Cortex of kidney (tissue), 1 donor: ENCODE data around the gene ALG5.

Experiments
- DNase-seq: peaks from one replicate; lab custom pipeline; 2025; lab: John Stamatoyannopoulos, UW

ALG5 gene, protein sequence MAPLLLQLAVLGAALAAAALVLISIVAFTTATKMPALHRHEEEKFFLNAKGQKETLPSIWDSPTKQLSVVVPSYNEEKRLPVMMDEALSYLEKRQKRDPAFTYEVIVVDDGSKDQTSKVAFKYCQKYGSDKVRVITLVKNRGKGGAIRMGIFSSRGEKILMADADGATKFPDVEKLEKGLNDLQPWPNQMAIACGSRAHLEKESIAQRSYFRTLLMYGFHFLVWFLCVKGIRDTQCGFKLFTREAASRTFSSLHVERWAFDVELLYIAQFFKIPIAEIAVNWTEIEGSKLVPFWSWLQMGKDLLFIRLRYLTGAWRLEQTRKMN

DNA sequence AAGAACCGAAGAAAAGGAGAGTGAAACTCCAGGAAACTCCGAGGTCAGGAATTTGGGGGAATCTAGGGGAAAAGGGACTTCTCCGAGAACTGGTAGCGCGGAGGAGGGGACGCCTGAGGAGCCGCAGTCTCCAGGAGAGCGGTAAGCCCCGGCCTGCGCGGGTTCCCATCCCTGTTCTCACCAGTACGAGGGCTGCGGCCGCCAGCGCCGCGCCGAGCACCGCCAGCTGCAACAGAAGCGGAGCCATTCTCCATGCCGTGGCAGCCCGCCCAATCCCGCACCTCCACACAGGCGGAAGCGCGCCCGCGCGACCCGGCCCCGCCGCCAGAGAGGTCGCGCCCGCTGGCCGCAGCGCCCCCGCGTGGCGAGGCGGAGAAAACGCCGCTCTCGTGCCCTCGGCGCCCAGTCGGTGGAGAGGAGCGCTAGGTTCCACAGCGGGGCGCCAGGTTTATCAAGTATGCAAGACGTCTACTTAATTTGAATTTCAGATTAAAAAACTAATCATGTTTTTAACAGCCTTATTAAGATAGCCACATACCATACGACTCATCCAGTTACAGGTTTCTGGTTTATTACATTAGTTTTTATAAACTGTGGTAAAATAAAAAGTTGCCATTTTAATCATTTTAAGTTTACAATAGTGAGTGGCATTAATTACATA lies at the start of gene ALG5:
ALG5 (minus strand) TSS at position 287 of the 661 bp plus-strand sequence; CDS start at position 247, 40 bp downstream.
- peak; percentile 28 for DNase-seq

DNA sequence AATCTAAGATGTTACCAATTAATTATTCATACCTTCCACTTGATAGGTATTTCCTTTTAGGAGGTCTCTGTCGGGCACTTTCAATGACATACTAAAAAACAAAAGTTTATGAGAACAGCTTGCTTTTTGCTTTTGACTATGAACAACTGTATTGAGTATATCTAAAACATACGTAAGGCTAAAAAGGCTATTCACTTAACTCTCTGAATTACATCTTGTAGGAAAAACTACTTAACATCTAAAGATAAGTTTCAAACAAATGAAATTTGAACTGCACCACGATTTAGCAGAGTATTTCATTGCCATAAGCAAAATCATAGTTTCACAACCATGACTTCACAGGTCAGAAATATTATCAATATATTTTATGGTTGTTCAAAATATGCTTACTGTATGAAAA lies 48.7 kb upstream of the ALG5 start:
- DNase-seq, result no peak

DNA sequence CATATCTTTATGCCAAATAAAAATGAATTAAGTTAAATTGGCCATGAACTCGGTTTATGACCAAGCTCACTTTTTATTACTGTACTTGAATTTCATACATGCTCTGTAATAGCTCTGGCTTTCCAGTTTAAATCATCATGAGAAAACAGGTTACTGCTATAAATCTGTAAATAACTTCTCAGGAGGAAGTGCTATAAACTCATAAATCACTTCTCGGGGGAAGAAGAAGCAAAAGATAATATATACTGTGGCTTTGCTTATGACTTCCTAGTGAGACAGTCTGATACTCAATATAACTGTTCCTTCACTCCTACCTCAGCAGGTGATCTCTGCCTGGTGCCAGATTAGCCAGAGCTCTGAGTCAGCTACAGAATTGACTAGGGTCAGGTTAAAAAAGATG lies 47.9 kb upstream of the ALG5 start:
- DNase-seq, result no peak

DNA sequence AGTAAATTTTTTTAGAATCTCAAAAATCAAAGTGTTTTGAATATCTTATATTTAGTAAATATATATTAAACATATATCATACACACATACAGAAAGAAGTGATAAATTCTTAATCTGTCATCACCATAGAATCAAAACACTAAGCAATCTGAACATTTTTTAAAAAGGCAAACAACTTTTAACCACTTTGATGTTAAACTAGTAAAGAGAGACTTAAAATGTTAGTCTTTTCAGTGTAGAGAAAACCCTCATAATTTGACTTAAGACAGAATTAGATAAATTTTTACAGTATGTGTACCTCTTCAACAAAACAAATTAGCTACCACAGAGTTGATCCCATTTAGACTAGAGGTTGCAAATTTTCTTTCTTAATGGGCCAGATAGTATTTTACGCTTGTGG lies 46.9 kb upstream of the ALG5 start:
- no peak for DNase-seq

DNA sequence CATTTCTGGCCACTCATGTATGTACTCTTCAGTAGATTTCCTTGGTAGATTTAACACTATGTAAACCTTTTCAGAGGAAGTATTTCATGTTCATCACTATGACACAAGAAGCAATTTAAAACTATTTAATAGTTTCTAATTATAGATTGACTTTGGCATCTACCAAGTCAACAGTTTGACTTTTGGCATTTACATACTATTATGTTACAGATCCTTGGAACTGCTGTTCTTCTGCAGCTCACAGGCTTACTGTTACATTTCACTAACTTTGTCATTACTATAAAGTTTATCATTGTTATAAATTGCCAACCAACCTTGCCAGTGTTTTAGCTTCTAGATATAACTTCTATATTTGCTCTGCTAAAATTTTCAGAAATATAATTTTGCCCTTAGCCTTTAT lies 41.6 kb upstream of the ALG5 start:
- no peak for DNase-seq

DNA sequence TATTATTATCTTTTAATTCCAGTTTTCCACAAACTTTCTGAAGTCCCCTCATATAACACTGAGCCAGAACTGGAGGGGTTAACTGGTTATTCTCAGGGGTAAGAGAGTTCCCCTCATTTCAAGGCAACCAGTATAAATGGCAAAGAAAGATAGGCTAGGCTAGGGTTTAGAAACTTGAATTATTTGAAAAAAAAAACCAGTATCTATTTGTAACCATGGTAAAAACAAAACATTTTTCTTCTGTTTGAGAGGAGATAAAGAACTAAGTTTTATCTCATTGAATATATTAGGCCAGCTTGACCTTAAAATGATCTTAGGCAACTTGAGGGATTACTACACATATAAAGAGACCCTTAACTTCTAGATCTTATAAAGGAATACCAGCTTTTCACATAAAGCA lies 40.8 kb upstream of the ALG5 start:
- no peak for DNase-seq

DNA sequence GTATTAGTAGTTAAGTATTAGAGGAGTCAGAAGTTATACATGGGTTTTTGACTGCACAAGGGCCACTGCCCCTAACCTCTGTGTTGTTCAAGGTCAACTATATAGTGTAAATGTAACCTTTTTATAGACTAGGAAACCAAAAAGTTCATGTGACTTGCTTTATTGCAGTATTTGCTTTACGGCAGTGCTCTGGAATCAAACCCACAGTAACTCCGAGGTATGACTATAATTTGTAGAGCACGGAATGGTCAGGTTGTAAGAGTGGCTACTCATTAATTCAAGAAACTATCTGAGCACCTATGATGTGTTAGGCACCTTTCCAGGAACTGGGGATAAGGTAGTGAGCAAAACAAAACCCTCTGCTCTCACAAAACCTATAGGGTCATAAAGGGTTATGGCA lies 38.1 kb upstream of the ALG5 start:
- DNase-seq, result no peak

DNA sequence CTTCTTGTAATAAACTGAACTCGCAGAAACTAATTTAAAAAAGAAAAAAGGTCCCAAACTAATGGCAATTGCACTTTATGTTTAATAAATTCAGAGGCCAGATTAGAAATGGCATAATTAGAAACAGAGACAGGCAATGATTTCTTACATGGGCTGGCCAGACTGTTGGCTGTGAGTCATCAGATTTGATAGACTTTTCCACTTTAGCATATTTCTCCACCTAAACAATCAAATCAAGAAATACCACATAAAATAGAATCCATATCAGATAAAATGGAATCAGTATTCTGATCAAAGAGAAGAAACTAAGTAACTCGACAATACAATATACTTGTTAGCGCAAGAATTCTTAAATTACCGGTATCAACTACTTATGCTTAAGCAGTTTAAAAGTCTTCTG lies 30.5 kb upstream of the ALG5 start:
- no peak for DNase-seq

DNA sequence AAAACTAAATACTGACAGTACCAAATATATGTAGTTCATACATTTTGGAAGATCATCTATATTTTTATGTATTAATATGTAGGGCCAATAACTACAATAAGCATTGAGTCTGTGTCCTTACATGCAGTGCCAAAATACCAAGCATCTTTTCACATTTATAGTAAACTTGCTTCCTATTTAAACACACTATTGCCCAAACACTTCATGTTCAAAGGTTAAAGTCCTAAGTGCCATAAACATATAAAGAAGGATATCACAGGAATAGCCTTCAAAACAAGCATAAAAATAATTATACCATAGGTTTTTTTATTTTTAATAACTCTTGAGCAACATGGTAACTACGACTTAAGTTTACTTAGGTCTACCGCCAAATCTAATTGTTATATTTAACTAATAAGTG lies 28.5 kb upstream of the ALG5 start:
- no peak for DNase-seq

DNA sequence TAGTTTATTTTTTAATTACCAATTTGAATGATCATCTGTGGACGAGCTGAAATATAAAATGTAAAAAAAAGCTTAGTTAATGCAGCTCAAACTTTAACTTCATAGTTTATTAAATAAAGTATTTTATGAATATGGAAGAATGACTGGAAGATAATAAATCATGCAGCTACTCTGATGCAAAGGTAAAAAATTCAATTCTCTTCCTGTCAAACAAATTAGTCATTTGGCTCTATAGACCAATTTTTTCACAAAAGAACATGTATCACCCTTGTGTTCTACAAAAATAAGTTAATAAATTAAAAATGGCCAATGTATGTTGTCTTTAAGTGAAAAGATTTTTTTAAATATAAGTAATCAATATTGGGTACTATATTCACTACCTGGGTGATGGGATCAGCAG lies 27.6 kb upstream of the ALG5 start:
- no peak for DNase-seq

DNA sequence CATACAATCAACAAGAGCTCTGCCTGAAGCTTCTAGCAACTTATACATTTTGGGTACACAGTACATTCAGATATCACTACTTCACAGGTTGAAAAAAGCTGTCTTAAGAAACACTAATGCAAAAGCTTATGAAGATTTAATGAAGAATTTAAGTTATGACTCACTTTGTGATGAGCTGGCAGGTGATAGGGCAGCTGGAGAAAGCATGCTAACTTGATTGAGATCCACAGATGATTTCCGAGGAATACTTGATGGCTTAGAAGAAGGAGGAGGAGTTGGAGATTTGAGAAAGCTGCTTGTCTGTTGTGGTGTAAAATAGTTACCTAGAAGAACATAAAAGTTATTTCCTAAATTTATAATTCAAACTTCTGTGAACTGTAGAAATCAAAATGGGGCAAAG lies 24.7 kb upstream of the ALG5 start:
- no peak for DNase-seq

DNA sequence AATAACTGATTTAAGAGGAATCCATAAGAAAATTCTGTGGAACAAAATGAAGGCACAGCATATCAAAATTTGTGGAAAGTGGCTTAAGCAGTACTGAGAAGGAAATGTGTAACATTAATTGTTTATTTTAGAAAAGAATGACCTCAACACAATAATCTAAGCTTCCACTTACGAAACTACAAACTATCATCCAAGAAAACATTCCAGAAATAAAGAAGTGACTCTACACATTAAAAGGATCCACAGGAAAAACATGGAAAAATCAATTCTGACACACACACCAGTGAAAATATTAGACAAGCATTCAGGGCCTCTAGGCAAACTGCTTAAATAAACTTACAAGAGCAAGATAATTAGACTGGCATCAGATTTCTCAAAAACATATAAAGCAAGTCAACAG lies 15.5 kb upstream of the ALG5 start:
- no peak for DNase-seq

DNA sequence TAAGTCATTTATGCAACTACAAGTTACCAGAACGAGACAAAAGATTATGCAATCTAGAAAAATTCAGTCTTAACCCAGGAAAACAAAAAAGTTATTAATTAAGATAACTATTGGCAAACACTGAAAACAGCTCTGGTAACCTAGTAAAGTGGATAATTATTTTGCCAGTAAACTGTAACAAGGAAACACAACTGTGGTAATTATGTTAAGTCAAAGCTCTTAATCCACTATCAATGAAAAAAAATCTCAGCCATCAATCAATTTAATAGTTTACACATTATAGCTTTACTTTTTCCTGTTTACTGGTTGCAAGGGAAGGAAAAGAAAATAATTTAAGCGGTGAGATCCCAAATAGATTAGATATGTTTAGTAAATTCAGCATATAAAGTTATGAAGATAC lies 12.6 kb upstream of the ALG5 start:
- DNase-seq, result no peak

DNA sequence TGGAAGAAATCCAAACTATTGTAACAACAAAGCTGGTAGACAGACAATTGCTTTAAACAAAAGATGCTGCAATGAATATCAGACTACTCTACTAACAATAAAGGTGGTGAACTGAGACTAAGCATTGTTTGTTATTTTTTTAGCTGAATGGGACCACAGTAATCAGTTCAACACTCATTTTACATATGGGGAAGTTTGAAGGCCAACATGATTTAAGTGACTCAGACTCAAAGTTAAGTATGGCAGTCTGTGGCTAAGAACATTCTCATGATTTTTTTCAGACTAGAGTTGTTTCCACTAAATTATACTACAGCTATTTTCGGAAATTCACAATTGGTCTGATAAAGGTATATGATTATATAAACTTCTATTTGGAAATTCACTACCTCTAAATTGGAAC lies 11.9 kb upstream of the ALG5 start:
- DNase-seq, result no peak

DNA sequence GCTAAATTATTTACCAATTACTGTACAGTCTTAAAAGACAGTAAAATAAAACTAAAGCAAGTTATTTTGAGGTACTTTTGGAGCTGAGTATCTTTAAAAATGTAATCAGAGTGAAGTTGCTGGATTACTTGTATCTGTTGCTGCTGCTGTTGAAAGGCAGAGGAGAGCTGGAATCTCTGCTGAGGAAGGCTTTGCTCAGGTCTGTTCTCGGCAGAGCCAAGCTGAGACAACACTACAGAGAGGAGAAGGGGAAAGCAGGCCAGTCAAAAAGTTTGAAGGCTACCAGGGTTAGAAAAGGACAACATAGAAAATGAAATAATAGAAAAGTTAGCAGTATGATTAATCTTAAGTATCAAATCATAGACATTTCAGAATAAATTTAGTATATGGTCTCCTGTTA lies 11.3 kb upstream of the ALG5 start:
- DNase-seq, result no peak

DNA sequence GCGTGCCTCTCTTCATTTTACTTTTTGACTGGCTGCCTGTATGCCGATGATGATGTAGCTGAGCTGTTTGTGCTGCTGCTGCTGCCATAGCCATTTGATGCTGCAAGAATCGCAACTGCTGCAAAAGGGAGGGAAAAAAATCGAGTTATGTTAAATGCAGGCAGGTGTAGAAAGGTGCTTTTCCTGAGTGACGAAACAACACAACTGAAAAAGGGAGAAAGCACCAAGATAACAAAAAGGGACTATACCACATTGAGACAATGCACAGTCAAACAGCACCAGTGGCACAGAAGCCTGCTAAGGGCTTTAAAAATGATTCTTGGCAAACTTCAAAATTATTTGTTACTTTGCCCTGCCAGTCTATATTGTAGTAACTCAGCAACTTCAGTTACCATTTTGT lies 10.6 kb upstream of the ALG5 start:
- no peak for DNase-seq

DNA sequence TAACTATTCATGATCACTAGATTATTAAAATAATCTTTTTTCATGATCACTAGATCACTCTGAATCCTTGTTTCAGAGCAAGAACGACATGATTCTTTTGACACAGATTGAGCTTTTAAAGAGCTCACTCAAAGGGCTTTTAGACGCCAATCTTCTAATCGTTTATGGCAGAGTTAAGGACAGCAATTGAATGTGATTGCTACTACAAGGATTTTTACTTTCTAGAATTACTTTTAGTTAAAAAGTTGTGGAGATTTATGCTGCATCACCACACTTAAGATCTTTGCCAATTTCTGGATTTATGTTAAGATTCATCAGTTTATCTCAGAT lies 2.7 kb upstream of the ALG5 start:
- no peak for DNase-seq

DNA sequence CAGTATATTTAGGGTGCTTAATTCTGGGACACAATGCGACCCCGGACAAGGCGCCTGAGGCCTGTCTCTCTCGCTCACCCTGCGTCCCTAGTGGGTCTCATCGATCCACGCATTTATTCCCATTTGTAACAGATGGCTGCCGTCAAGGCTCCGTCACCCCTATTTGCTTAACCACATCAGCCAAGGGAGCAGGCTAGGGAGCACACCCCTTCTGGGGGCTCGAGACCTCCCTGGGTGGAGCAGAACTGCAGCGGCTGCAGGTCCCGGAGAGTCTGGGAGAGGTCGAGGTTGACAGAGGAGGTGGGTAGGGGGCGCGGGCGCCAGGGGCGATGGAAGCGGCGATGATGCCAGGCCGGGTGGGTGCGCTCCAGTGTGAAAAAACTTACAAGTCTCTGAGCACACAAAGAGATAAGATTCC lies 507 bp downstream of the ALG5 start:
- DNase-seq, result no peak

DNA sequence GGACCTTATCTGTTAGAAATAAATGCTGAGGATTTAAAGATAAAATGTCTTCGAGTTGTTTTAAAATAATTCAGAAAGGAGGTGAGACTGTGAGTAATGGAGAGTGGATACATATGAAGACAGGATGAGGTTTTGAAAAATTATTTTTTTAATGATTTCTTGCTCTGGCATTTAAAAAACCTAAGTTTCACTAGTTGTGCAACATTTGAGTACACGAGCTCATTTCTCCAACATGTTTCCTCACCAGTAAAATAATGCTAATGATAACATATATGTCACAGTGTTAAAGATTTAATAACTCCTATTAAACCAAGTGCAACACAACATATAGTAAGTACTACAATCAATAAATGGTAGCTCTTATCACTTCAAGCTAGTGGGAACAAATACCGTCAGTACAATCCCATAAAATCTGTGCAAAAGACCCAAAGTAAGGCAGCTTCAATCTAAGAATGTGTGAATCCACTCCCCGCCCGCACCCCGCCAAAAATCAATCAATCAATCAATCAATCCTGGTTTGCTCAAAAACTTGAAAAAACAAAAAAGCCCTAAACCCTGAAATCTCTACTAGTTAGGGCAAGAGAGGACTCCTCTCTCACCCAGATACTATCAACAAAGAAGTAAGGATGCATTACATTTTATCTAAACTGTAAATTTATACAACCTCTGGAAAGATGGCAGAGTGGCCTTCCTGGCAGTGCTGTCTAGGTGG lies 1.3 kb downstream of the ALG5 start:
- no peak for DNase-seq

DNA sequence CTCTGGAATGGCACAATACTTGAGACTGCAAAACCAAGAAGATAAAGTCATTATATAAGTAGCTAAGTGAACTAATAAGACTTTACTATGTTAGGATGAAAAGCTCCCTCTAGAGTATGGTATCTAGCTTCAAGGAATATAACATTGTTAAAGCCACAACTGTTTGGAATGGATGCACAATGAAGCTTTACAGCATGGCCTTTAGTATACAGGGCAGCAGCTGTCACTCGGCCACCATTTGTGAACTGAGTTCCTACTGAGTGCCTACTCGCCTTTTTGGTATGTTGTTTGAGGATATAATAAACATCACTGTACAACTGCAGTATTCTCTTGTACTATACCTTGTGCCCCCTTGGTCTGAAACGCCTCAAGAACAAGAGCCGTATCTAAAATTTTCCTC lies 6.8 kb downstream of the ALG5 start:
- DNase-seq, result no peak

DNA sequence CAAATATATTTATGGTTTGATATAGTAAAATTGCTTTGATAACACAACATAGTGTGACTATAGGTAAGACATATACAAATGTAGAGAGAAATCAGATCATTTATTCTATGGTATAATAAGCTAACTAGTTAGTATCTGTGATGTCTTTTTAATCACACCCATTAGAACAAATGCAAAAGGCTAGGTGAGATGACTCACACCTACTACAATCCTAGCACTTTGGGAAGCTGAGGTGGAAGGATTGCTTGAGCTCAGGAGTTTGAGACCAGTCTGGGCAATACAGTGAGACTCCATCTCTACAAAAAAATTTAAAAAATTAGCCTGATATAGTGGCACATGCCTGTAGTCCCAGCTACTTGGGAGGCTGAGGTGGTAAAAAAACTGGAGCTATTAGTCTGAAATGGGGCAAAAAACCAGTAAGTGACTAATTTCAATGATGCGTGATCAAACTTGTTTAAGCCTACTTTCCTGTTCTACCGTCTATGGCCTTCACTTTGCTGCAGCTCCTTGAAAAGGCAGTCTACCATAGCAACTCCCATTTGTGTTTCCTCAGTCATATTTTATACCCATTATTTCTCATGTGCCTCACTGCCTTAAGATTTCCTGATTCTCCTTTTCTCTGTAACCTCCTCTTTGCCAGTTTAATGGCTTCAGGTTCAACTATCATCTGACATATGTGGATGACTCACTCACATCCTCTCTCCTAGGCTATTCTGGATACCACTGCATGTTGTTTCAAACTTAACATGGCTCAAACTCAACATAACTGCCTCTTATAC lies 12.5 kb downstream of the ALG5 start:
- DNase-seq, result no peak

DNA sequence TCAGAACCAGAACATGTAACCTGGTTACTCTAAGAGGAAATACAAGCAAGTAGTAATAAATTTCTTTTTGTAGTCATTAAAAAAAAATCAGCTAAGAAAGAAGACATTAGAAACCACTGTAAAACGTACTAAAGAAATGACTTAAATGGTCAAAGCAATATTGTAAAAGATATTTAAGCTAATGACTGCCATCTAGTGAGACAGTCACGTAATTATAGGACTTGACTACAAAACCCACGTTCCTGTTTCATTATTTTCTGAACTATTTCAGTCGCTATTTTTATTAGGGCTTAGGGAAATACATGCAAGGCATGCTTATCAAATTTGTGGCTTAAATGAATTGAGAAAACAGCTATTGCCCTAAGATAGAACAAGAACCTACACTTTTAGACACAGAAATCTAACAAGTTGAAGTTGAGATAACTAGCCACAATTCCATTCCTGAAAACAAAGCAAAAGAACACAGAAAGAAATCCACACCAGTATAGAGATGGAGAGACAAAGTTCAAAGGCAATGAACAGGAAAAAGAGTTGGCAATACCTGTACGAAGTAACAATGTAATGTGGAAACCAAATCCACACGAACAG lies 17.9 kb downstream of the ALG5 start:
- DNase-seq, result no peak
